Stimulated activated CD4-positive, alpha-beta T cell treated with anti-CD3 and anti-CD28 coated beads, Interleukin-1b, Interleukin-23, amount 100 ng/mL, for 4 hours (primary cell): ENCODE data around the gene LDB3.

Experiments
- DNase-seq, 2 donors: peaks; one replicate each; pipeline ENCODE4 v3.0.0-alpha.2; 2020; ENCODE audit warnings: low read depth in 2 of 2

The LDB3 gene

GRCh38 chr10:86707505-86707904, 39.2 kb downstream of the LDB3 start:
- DNase-seq: no peak

- DNase-seq: no peak
Observed at GRCh38 chr10:86708068-86708782, 39.9 kb downstream of the LDB3 start.

- no peak for DNase-seq
Observed at GRCh38 chr10:86708783-86709380, 40.6 kb downstream of the LDB3 start.

DNA sequence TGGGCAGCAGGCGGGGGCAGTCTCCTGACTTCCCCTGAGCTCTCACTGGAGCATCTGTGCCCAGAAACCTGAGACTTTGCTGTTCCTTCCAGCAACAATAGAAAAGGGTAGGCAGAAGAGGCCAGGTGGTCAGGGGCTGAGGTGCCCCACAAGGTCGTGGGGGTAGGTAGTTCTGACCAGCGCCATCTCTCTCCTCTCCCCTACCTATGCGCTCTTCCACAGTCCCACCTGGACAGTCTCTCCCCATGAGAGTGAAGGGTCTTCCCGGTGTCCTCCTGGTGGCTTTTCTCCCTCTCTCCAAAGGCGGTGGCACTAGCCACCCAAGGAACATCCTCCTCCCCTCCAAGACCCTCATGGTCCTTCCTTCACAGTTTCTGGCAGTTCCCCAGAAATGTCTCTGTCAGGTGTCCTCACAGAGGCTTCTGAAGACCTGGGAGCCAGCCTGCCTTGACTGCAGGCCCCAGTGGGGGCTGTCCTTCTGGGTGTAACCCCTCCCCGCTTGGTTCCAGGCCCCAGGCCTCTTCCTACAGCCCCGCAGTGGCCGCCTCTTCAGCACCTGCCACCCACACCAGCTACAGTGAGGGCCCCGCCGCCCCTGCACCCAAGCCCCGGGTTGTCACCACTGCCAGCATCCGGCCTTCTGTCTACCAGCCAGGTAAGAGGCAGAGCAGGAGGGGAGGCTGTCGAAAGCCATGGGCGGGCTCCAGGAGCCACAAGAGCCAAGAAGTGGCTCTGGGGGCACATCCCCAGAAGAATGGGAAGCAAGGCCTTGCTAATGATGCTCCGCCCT, 41.3 kb downstream of the LDB3 start:
- no peak for DNase-seq

DNA sequence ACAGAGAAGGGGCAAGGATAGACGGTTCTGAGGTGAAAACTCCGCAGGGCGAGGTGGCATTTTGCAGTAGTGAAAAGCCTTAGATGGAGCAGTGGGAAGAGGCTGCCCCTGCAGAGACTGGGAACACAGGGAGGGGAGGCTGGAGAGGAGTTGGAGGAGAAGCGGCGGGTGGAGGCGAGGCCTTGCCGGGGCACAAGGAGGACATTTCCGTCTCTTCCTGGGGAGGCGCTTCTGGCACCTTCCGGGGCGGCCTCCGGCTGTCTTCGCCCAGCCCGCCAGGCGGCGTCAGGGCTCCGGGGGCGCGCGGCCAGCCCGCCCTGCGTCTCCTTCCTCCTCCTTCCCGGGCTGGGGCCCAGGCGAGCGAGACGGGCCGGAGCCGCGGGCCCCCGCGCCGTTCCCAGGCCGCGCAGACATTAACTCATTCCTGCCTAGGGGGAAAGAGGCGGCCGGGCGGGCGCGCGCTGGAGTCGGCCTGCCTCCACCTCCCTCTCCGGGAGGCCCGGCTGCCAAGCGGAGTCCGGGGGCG, 42.7 kb downstream of the LDB3 start:
- DNase-seq: peak; percentile 67 to 80

- peak; percentile 28 to 58 for DNase-seq
Observed at GRCh38 chr10:86711513-86712316, 43.4 kb downstream of the LDB3 start.

GRCh38 chr10:86712317-86712707, 44.0 kb downstream of the LDB3 start:
- DNase-seq: no peak

DNA sequence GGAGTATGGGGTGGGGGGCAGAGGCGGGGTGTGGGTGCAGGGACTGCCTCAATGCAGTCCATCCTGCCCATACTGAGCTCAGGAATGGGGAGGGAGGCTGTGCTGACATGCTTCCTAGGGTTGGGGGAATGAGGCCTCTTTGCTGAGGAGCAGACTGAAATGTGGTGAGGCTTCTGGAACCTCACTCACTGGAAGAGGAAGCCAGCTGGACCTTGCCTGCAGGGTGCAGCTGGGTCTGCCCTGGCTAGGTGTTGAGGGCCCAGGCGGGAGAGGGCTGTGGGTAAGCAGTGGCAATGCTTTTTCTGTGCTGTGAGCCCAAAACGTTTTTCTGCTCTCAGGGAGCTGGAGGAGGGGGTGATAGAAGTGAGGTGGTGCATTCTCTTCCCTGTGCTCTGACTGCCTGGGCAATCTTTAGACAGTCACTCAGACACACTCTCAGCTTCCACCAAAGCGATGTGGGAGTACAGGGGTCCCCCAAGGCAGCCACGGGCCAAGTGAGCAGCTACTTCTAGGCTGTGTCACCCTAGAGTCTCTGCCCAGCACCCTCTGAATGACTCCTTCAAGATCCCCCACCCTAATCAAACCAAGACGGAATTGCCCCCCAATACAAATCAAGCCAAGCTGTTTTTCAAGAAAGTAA, 47.0 kb downstream of the LDB3 start:
- DNase-seq: no peak

- no peak for DNase-seq
Observed at GRCh38 chr10:86715836-86716235, 47.5 kb downstream of the LDB3 start.

DNA sequence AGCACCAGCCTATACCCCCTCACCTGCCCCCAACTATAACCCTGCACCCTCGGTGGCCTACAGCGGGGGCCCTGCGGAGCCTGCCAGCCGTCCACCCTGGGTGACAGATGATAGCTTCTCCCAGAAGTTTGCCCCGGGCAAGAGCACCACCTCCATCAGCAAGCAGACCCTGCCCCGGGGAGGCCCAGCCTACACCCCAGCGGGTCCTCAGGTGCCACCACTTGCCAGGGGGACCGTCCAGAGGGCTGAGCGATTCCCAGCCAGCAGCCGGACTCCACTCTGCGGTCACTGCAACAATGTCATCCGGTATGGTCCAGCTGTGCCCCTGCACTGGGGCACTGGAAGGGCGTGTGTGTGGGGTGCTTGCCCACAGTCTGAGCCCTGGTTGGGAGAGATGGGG, 48.2 kb downstream of the LDB3 start:
- no peak for DNase-seq

DNA sequence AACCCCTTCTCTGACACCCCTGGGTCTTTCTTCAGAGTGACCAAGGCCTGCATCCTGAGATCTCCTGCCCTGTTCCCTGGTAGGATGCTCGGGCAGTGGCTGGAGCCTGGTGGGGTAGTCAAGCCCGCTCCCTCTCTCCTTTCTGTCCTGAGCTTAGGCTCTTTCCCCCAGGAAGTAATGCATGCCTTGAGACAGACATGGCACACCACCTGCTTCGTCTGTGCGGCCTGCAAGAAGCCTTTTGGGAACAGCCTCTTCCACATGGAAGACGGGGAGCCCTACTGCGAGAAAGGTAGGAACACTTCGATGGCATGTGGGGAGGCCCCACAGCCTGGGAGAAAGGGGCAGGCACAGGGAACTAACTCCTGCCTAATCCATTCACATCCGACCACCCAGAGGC, 50.2 kb downstream of the LDB3 start:
- no peak for DNase-seq

GRCh38 chr10:86721232-86721631, 52.9 kb downstream of the LDB3 start:
- DNase-seq: no peak

DNA sequence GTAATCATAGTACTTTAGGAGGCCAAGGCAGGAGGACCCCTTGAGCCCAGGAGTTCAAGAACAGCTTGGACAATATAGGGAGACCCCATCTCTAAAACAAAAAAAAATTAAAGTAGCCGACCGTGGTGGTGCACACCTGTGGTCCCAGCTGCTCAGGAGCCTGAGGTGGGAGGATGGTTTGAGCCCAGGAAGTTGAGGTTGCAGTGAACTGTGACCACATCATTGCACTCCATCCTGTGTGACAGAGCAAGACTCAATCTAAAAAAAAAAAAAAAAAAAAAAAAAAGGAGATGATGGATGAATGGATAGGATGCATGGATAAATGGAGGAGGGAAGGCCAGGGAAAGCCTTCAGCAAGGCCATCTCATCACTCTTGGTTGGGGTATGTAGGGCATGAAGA, 54.7 kb downstream of the LDB3 start:
- DNase-seq: no peak

- DNase-seq: no peak
Observed at GRCh38 chr10:86724445-86724844, 56.1 kb downstream of the LDB3 start.

DNA sequence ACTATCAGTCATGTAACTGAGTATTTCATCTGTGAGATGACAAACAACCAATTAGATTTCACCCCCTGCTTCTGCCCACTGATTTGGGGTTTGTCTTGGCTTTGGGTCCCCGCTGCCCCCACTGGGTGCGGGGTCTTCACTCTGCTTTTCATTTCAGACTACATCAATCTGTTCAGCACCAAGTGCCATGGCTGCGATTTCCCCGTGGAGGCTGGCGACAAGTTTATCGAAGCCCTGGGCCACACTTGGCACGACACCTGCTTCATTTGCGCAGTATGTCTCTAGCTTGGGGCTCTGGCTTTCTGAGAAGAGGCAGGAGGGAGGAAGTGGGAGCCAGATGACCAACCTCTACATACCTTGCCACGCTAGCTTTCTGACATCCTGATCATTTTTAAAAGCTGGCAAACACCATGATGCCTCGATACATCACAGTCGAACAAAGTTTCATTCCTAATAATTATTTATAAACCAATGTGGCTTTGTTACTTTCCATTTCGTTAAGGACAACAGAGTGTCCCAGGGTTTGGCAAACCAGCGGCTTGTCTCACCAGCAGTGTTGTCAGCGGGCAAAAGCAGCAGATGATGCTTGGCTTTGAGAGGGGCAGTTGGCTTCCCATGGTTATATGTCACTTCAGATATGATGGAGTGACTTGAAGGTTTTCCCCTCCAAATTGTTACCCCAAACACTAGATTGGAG, 57.8 kb downstream of the LDB3 start:
- DNase-seq: no peak

- no peak for DNase-seq
Observed at GRCh38 chr10:86726677-86726999, 58.3 kb downstream of the LDB3 start.

GRCh38 chr10:86727470-86727869, 59.2 kb downstream of the LDB3 start:
- no peak for DNase-seq

DNA sequence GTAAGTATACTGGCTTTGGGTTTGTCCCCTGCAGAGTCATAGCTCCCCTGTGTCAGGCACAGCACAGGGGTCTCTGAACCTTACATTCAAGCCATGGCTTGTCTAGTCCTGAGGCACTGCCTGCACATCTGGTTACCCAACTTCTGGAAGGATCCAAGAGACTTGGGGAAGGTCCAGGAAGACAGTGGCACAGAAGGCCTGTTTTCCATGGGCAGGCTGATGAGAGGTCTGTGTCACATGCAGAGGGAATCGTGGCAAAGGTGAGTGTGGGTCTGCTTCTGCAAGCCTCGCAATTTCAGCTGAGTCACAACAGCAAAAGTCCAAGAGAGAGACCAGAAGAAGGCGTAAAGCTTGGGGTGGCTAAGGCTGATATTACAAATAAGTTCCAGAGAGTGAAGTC, 59.7 kb downstream of the LDB3 start:
- no peak for DNase-seq

GRCh38 chr10:86729677-86730076, 61.4 kb downstream of the LDB3 start:
- DNase-seq: no peak

DNA sequence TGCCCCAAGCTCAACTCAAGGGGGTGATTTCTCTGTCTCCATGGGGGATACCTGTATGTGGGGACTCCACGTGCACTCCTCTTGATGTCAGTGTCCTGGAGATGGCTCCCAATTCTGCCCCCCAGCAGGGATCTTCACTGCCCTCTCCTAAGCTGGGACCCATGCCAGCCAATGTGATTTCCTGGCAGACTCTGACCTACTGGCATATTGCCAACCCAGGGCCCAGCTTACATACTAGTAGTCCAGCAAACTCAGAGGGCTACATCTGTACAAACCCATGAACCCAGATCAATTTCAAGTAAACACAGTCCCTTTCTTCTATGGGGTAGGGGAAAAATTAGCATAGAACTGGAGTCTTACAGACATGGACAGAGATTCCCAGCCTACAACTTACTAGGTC, 61.9 kb downstream of the LDB3 start:
- DNase-seq: no peak

DNA sequence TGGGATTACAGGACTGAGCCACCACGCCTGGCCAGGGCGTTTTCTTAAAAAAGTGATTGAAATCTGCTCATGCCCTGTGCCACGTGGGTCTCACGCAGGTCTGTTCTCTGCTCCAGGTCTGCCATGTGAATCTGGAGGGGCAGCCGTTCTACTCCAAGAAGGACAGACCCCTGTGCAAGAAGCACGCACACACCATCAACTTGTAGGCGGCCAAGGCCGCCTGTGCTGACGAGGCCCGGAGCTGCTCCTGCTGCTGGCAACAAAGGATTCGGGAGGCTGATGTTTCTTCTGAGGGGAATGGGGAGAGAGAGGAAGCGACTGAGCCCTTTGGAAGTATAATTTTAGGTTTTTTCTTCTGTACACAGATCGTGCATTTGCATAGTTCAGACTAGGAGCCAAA, 64.5 kb downstream of the LDB3 start:
- no peak for DNase-seq
